HG03521 (cell line): Measurements from ENCODE around the gene PCSK4.
"Not testable (repeated sequence)": the region's sequence is repeated elsewhere in the genome, so short reads cannot be mapped to it uniquely, and the experiment has no call there.

Source experiments
- ATAC-seq: cut with Tn5 transposase; IDR thresholded peaks from one replicate; pipeline ENCODE4 v1.9.1; 2021; ENCODE audit warnings: mild to moderate bottlenecking, moderate library complexity; ENCODE audit not compliant: unreplicated experiment

The PCSK4 gene

DNA sequence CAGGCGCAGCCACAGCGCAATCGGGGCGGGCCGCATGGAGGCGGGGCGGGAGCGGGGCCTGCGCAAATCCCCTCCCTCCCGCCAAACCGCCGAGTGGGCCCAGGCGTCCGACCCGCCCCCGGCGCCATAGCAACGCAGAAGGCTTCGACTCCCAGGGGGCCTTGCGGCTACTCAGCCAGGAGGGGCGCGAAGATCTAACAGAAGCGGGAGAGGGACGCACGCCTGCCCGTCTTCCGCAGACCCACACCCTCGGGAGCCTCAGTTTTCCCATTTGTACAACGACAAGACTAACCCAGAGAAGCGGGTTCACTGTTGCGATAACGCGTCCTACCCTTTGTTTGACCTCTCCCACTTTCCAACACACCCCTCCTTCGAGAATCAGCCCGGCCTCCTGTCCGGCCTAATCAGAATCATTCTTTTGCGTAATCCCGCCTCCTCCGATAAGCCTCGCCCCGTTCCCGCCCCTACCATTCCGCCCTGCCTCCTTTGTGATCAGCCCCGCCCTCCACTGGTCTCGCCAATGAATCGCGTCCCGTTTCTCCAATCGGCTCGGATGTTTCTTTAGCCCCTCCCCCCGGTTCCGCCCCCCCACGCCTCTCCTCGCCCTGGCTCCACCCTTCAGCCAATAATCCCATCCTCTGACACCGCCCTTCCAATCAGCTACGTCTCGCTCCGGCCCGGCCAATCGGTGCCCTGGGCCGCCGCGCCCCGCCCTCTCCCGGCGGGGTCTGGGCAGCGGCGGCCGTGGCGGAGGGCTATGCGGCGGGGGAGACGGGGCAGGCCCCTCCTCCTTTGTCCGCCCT, at the start of gene PCSK4:
PCSK4 (minus strand) TSS at position 40 of the 803 bp plus-strand sequence; CDS start at position 36, 4 bp downstream.
- peak; percentile 87 for ATAC-seq

DNA sequence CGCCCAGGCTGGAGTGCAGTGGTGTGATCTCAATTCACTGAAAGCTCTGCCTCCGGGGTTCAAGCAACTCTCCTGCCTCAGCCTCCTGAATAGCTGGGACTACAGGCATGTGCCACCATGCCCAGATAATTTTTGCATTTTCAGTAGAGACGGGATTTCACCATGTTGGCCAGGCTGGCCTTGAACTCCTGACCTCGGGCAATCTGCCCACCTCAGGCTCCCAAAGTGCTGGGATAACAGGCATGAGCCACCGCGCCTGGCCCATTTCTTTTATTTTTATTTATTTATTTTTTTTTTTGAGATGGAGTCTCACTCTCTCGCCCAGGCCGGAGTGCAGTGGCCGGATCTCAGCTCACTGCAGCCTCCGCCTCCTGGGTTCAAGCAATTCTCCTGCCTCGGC, 49.6 kb upstream of the PCSK4 start:
- not testable (repeated sequence) for ATAC-seq

- no peak for ATAC-seq
Observed at GRCh38 chr19:1538978-1539377, 48.8 kb upstream of the PCSK4 start.

GRCh38 chr19:1535699-1536098, 45.5 kb upstream of the PCSK4 start:
- ATAC-seq = not testable (repeated sequence)

- ATAC-seq = no peak
Observed at GRCh38 chr19:1534972-1535371, 44.8 kb upstream of the PCSK4 start.

- ATAC-seq = no peak
Observed at GRCh38 chr19:1533510-1534150, 43.5 kb upstream of the PCSK4 start.

DNA sequence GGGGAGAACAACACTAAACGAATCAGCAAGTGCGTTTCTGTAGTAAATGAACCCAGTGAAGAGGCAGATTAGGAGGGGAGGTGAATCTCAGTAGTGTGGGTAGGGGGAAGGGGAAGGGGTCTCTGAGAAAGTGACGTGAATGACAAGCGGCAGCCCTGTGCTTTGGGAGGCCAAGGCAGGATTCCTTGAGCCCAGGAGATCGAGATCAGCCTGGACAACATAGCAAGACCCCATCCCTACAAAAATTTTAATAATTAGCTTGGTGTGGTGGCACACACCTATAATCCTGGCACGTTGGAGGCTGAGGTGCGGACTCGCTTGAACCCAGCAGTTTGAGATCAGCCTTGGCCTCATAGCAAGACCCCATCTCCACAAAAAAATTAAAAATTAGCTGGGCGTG, 41.9 kb upstream of the PCSK4 start:
- ATAC-seq = no peak

DNA sequence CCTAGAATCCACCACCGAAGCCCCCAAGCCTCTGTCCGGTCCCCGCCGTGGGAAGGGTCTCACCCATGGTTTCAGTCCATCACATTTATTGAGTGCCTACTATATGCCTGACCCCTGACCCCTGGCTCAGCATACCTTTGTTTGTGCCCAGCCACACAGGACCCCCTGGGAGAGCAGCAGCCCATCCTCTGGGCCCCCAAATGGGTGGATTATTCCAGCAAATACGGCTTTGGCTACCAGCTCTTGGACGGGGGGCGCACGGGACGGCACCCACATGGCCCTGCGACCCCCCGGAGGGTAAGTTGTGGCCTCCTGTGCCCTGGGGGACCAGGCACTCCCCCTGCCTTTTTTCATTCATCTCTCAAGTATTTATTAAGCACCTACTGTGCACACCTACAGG, 41.4 kb upstream of the PCSK4 start:
- no peak for ATAC-seq

GRCh38 chr19:1530856-1531255, 40.7 kb upstream of the PCSK4 start:
- not testable (repeated sequence) for ATAC-seq

DNA sequence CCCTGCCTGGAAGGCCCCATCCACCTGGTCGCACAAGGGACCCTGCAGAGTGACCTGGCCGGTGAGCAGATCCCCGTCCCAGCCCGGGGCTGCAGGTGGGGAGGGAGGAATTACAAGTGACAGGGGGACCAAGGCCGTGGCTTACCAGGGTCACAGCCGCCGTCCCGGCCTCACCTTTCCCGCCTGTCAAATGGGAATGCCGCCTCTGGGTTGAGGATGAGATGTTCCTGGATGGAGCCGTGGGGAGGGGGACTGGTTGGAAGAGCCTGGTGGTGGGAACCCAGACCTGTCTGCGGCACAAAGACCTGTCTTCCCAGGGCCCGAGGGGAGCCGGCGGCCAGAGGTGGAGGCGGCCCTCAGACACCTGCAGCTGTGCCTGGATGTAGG, 39.3 kb upstream of the PCSK4 start:
- ATAC-seq = no peak

DNA sequence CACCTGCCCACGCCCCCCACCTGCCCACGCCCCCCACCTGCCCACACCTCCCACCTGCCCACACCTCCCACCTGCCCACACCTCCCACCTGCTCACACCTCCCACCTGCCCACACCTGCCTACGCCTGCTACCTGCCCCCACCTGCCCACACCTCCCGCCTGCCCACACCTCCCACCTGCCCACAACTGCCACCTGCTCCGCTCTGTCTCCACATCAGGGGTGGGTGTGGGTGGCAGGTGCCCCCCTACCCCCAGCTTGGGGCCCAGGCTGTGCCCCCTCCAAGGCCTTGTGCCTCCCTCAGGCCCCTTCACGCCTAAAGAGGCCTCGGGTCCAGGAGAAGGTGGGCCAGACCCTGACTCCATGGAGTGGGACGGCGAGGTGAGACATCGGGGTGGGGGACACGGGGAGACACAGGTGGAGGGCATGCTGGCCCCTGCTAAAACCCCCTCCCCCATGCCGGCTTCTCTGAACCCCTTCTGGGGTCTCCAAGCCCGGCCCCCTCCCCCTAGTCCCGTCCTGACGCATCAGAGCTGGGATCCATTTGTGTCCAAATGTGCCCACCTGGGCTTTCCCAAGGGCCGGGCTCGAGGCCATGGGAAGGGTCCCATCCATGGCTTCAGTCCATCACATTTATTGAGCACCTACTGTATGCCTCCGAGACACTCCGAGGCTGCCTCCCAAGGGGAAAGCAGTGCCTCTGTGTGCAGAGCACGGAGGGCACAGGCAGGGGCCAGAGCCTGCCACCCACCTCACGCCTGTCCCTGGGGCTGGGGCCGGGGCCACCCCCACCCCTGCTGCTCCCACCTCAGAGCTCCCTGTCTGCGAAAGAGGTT, 38.7 kb upstream of the PCSK4 start:
- ATAC-seq = no peak

- ATAC-seq = no peak
Observed at GRCh38 chr19:1527650-1528309, 37.6 kb upstream of the PCSK4 start.

DNA sequence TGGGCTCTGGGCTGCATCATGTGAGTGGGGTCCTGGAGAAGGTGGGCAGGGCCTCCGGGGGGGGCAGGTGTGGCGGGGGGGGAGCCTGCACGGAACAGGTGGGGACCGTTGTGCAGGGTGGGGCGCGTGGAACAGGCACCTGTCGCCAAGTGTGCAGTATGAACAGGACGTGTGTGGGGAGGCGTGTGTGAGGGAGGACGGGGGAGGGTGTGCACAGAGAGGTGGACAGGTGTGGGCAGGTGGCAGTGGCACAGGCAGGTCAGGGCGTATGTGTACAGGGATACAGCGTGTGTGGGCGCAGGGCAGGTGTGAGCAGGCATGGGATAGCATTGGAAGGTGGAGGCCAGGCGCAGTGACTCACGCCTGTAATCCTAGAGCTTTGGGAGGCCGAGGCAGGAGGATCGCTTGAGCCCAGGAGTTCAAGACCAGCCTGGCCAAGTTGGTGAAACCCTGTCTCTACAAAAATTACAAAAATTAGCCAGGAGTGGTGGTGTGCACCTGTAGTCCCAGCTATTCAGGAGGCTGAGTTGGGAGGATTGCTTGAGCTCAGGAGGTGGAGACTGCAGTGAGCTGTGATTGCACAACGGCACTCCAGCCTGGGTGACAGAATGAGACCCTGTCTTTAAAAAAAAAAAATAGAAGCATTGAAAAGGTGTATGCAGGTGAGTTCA, 37.0 kb upstream of the PCSK4 start:
- ATAC-seq = no peak

DNA sequence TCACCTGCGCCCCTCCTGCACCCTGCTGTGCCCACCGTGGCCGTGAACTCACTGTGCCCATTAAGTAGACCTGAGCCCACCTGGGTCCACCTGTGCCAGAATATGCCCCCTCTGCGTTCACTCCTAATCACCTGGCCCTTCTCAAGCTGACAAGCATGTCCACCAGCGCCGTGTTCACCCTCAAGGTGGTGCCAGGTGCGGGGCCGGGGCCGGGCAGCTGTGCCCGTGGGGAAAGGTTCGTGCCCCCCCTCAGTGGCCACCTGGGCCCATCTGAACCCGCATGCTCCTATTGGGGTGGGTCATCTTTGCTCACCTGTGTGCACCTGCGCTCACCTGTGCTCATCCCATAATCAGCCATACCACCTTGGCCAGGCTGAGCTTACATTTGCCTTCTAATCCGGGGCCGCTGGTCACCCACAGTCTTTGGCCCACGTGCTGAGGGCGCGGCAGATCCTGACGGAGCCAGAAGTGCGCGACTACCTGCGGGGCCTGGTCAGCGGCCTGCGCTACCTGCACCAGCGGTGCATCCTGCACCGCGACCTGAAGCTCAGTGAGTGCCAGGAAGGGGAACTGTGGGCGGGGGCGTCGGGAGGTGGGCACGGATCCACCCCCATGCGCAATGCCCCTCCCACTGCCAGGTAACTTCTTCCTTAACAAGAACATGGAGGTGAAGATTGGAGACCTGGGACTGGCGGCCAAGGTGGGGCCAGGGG, 36.1 kb upstream of the PCSK4 start:
- no peak for ATAC-seq

GRCh38 chr19:1525343-1525742, 35.2 kb upstream of the PCSK4 start:
- ATAC-seq = no peak

DNA sequence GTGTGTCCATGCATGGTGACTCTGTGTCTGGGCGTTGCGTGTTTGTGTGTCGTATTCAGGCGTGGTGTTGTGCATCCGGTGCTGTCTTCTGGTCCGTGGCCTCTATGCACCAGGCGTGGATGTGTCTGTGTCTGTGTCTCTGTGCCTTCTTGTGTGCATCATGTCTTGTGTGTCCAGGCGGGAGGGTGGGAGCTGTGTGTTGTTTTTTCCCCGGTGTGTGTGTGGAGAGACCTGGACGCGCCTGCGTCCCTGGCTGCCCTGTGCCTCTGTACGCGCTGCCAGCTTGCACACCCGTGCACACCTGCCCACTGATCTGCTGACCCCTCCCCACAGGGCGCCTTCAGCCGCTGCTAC, 34.8 kb upstream of the PCSK4 start:
- no peak for ATAC-seq

- no peak for ATAC-seq
Observed at GRCh38 chr19:1524287-1524971, 34.3 kb upstream of the PCSK4 start.

GRCh38 chr19:1523412-1524286, 33.5 kb upstream of the PCSK4 start, which contains the start of gene PLK5:
PLK5 (plus strand) TSS chr19:1524077; CDS start chr19:1526997, 2,920 bp downstream.
- no peak for ATAC-seq
